NCI-H1930 (cell line): ENCODE results near the gene NFIX.

Source experiments
- DNase-seq, 2 experiments: peaks; one replicate each; lab custom pipeline; 2025; lab: John Stamatoyannopoulos, UW

Gene NFIX

DNA sequence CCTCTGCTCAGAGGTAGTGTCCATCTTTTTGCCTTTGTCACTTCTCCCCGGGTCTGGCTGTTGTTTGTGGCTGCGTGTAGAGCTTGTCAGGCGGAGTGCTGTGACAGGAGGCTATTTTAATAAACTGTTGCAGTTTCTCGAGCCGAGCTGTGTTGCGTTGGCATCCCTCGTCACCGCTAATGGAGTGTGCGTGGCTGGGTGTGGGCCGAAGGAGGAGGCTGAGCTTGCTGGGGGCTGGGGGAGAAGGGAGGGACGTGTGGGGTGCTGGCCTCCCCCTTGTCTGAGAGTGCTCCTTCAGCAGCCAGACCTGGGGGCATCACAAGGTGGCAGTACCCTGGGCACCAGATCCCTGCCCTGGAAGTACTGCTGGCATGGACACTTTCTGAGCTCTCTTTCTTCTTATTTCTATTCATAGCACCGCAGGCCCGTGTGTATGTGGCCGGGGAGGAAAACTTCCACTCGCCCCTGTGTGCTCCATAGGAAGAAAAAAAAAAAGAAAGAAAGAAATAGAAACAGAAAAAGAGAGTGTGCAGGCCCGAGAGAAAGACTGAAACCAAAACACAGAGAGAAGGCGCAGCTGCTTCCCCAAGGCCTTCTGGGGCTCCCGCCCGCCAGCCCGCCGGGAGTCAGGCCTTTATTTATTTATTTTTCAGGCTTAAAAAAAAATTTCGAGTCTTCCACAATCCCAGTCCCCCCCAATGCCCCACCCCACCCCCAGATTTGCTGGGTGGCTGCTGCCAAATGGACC, 27.0 kb downstream of the NFIX start:
- DNase-seq, result no peak

- no peak for DNase-seq
Observed at GRCh38 chr19:13022859-13023636, 27.8 kb downstream of the NFIX start.

DNA sequence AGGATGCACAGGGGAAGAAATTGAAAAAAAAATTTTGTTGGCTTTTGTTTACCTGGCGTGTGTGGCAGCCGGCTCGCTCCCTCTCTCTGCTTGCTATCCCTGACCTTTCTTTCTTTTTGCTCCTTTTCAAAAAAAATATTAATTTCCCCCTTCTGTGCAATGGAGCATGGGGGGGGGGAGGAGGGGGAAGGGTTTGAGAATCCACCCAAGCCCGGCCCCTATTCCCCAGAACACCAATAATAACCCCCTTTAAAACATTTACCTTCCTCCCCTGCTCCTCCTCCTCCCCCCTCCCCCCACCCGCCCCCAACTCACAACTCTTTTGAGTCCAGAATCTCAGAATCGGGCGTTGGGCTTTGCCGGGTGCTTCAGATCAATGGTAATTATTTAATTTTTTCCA, 28.4 kb downstream of the NFIX start:
- no peak for DNase-seq

- no peak for DNase-seq
Observed at GRCh38 chr19:13024126-13024950, 29.1 kb downstream of the NFIX start.

DNA sequence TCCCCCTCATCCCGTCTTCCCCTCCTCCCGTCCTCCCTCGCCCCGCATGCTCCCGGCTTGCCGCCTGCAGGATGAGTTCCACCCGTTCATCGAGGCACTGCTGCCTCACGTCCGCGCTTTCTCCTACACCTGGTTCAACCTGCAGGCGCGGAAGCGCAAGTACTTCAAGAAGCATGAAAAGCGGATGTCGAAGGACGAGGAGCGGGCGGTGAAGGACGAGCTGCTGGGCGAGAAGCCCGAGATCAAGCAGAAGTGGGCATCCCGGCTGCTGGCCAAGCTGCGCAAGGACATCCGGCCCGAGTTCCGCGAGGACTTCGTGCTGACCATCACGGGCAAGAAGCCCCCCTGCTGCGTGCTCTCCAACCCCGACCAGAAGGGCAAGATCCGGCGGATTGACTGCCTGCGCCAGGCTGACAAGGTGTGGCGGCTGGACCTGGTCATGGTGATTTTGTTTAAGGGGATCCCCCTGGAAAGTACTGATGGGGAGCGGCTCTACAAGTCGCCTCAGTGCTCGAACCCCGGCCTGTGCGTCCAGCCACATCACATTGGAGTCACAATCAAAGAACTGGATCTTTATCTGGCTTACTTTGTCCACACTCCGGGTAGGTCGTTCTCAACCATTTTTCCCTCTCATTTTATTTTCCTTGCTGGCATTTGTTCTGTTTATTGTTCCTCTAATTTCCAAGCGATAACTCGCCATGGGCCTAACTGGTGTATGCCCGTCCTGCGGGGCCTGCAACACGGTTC, 29.8 kb downstream of the NFIX start:
- no peak for DNase-seq

DNA sequence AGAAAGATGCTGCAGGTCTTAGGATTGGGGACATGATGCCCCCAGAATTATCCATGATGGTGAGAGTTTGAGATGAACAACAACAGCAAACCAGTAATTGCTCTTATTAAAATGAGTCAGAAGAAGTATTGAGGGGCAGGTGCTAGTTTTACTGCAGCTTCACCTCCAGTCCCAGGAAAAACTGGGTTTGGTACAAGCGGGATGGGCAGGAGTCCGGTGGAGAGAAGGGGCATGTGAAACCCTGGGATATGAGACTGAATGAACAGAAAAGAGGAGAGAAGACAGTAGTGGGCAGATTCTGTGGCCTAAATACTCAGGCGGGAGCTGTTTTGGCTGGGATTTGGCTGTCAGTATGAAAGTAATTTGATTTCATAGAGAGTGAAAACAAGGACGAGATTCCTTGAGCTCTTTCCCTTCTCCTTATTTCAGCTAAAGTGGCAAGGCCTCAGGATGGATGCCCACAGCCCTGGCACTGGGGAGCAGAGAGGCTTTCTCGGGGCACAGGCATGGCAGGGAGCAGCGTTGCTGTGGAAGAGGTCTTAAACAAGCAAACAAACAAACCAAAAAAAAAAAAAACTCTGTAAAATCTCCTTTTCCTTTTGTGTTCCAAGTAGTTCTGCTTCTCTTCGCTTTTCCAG, 30.7 kb downstream of the NFIX start:
- DNase-seq, result no peak

DNA sequence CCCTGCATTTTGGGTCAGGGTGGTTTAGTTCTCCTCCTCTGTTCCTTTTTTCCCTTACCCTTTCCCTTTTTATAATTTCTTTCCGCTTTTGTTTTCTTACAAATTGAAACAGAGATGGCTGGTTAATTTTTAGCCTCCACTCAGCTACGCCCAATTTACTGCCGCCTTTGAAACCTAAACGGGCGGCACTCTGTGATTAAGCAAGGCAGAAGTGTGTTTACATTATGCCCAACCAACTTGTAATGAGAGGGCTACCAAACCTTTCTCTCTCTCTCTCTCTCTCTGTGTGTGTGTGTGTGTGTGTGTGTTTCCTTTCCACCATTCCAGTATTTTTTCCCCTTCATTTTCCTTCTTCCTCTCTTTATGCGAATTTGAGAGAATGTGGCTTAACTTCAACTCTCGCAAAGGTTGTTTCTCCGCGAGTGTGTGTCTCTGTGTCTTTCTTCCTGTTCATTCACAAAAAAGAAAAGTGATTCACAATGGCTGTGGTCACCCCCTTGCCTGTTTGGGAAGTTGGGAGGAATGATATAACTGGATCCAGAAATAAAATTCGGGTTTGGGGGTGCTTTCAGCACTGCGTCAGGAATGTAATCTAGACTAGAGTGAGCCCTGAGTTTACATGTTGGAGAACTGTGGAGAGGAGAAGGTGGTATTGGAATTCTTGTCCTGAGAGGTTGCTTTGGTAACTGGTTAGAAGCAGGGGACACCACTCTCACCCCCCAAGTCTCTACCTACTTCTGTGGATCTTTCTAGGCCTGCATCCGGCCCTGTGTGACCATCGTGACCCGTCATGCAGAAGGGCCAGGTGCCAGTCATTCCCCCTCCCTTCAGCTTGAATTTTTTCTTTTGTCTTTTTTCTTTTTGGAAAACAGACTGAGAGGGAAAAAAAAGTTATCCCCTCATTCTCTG, 31.4 kb downstream of the NFIX start:
- no peak for DNase-seq

DNA sequence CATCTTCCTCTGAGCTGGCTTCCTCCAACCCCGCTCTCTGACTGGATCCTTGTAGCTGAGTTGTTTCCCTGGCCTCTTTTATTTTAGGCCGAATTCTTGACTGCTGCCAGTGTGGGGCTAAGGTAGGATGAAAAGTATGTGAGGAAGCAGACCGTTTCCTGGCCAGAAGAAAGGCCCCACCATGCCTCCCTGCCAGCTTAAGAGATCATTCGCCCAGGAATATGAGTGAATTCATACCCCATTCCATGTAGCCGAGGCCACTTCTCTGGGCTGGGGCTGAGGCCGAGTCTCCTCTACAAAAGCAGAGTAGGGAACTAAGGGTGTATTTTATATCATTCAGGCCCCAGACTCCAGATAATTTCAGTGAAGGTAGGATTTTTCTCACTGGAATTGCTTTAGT, 32.3 kb downstream of the NFIX start:
- no peak for DNase-seq

DNA sequence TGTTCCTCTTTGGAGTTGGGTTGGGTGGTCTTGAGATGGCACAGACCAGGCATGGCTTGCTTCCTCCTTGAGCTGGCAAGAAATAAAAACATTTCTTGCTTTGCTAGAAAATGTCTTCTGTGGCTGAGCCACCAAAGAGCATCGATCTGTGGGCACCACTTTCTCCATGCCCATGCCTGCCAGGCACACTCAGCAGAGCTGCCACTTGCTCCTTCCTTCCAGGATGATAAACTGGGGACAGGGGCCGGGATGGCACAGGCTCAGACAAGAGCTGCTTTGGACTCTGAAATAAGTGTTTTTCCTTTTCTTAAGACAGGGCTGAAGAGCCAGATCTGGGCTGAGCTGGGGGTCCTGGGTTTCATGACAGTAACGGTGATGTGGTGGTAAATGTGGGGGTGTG, 32.8 kb downstream of the NFIX start:
- DNase-seq, result no peak

DNA sequence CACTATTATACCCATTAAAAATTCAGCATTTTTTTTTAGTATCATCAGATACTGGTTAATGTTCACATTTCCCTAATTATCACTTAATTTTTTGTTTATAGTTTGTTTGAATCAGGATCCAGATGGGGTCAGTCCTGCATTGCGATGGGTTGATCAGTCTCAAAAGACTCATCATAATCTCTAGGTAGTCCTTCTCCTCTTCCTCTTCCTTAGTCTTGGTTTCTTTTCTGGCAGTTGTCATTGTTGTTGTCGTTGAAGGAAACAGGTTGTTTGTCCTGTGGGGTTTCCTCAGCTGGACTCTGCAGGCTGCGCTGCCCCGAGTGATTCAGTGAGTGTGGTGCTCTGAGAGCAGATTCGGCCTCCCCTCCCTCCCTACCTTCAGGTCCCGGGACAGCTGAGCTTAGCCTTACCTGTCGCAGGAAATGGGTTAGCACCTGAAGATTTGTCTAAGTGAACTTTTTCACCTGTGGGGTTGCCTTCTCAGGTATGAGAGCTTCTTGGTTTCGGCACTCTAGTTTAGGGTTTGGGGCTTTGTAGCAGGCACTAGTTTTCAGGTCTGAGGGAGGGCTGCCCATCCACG, 34.1 kb downstream of the NFIX start:
- DNase-seq, result no peak

DNA sequence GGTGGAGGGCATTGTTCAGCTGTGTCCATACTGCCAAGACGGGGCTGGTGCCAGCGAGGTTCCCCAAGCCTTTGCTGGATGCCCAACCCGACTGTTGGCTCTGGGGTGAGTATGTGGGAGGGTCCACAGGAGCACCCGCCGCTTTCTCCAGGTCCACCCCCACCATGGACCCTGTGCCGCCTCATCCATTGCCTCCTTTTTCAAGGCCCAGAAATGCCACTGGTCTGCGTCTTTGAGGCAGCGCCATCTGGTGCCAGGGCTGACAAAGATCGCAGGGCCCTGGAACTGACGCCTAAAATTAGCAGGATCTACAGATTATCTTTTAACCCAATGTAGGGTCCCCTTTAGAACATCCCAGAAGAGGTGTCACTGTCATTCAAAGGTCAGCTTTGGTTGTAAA, 34.6 kb downstream of the NFIX start:
- no peak for DNase-seq

GRCh38 chr19:13031917-13032623, 36.8 kb downstream of the NFIX start:
- DNase-seq, result no peak

DNA sequence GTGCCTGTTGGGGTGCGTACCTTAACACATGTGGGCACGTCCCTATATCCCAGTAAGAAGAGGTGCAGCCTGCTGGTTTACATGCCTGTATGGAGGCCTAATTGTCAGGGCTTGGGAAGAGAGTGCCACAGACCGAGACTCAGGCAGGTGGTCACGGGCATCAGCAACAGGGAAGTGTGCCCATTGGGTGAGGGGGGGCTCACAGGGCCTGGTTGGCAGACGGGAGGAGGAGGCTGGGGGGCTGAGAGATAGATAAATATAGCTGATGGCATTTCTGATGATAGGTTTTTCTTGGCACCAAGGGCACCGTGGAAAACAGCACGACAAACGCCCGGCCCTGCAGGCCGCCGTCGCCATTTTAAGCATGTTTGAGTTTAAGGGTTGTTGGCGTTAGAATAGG, 37.6 kb downstream of the NFIX start:
- no peak for DNase-seq

DNA sequence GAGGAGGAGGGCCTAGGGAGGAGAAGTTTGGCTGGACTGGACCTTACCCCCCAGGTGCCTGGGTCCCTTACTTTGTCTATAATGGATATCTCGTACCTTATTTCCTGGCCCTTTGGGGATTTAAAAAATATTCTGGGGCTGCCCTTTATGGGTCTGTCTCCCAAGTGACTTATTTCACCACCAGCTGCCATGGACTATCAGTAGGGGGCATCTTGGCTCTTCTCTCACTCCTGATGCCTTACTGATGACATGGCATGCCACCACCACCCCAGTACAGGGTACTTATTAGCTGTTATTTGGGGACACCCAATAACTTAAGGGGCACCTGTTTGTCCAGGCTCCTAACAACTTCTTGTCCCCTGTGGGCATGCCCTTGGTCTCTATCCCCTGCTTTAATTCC, 38.0 kb downstream of the NFIX start:
- DNase-seq, result no peak

- DNase-seq, result no peak
Observed at GRCh38 chr19:13033819-13034611, 38.7 kb downstream of the NFIX start.

GRCh38 chr19:13034636-13035035, 39.4 kb downstream of the NFIX start:
- no peak for DNase-seq

- no peak for DNase-seq
Observed at GRCh38 chr19:13035820-13036365, 40.6 kb downstream of the NFIX start.

DNA sequence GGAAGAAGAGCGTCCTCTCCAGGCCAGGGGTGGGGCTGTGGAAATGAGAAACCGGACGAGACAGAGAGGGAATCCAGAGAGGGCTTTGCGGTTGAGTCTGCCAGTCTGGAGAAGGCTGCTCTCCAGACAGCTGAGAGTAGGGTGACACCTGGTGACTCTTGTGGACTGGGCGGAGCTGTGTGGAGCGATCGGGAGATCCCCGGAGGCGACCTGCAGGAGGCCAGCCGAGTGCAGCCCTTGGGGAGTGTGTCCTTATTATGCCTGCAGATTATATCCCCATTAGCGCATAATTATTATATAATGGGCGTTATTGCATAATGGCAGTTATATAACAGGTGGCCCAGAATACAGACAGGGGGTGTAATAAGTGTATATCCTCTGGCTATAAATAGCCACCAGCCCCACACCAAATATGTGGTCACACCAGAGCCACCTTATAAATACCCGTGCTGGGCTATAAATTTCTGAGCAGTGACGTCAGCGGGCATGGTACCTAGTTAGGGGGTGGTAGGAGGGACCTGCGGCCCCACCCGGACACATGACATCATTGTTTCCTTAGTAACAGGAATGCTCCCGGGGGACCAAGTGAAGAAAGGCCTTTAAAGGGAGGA, 41.2 kb downstream of the NFIX start:
- DNase-seq, result peak; percentile 38 to 55
